Measurements from ENCODE around the gene TOMM6.

- no peak for TF ChIP-seq POLR2A (IDR thresholded peaks at IDR 0.05)
- TF ChIP-seq EP300 (IDR thresholded peaks at IDR 0.05), result no peak
Measured at GRCh38 chr6:41791305-41791704, 3.8 kb downstream of the TOMM6 start.
